NOMO-1 (cell line): Measurements from ENCODE around the gene VPS9D1.
"Not testable (repeated sequence)": the region's sequence is repeated elsewhere in the genome, so short reads cannot be mapped to it uniquely, and the experiment has no call there.

Source experiments
- DNase-seq, 2 experiments: peaks; one replicate each; lab custom pipeline; 2025; ENCODE audit not compliant: unreplicated experiment in 2 of 2; lab: John Stamatoyannopoulos, UW

The VPS9D1 gene

DNA sequence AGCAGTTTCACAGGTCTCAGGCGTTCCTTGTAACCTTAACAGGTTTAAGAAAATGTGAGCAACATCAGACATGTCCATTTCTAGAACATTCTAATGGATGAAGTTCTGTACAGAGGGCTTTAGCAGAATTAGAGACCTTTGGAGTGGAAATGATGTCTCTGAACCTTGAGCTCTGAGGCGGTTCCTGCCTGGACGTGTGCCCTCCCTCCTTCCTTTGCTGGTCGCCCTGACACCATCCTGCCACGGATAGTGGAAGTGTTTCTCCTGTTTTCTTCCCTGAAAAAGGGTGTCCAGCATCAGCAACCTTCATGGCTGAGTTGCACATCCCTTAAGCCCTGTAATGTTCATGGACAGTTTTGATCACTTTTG lies 51.9 kb downstream of the VPS9D1 start:
- no peak for DNase-seq

DNA sequence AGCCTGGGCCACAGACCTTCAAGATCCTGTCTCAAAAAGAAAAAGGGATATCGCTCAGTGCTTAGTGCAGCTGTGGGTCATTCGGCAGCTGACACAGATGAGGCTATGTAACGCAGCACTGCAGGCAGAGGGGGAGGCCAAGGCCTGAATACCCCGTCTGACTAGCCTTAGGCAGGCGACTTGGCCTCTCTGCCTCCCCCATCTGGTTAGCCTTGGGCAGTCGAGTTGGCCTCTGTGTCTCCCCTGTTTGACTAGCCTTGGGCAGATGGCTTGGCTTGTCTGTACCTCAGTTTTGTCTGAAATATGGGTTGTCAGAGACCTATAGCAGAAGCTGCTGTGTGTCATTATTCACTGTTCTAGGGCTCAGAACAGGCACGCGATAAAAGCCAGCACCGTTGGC lies 53.1 kb downstream of the VPS9D1 start:
- no peak for DNase-seq

DNA sequence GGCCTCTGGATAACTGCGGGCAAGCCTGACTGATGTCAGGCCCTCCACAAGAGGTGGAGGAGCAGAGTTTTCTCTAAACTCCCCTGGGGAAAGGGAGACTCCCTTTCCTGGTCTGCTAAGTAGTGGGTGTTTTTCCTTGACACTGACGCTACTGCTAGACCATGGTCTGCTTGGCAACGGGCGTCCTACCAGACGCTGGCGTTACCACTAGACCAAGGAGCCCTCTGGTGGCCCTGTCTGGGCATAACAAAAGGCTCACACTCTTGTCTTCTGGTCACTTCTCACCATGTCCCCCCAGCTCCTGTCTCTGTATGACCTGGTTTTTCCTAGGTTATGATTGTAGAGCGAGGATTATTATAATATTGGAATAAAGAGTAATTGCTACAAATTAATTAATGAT lies 53.7 kb downstream of the VPS9D1 start:
- not testable (repeated sequence) for DNase-seq

- not testable (repeated sequence) for DNase-seq
These were observed 56.5 kb downstream of the VPS9D1 start for GRCh38 chr16:89664238-89664637.

GRCh38 chr16:89661215-89661614 lies 59.5 kb downstream of the VPS9D1 start:
- no peak for DNase-seq

DNA sequence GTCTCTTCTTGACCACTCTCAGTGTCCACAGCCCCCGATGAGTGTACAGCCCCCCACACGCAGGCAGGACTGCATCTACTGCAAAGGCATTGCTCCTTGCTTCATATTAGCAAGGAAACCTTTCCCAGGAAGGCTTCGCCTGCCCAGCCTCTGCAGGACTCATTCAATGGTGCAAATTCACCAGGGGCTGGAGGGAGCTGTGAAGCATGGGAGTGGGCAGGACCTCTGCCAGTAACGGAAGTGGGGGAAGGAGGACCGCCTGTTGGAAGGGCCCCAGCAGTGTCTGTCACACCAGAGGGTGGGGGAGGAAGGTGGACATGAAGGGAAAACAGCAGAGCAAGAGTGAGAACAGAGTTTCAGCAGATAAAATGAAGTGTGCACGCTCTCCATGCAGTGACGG lies 60.6 kb downstream of the VPS9D1 start:
- no peak for DNase-seq

- DNase-seq: no peak
These were observed 62.3 kb downstream of the VPS9D1 start for GRCh38 chr16:89658221-89658879.

- peak; percentile 70 to 78 for DNase-seq
These were observed 63.1 kb downstream of the VPS9D1 start, which contains the start of the genes CHMP1A and SPATA33 for GRCh38 chr16:89657442-89658220. Gene CHMP1A (minus strand): TSS chr16:89657708. CDS start chr16:89657588, 120 bp downstream. Gene SPATA33 (plus strand): TSS chr16:89657836. CDS start chr16:89657912, 76 bp downstream.
